ENCODE measurements around the gene LMNB1.

DNA sequence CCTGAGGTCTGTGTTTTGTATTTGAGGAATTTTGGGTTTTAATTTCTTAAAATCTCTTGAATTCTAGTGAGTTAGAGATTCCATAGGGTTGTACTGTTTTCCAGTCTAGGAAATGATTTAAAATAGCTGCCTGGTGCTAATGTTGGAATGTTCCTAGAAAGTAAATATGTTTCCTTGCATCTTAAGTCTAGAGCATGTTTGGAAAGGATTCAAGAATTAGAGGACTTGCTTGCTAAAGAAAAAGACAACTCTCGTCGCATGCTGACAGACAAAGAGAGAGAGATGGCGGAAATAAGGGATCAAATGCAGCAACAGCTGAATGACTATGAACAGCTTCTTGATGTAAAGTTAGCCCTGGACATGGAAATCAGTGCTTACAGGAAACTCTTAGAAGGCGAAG is 41.8 kb downstream of the LMNB1 start:
- TF ChIP-seq, protein P1, sequence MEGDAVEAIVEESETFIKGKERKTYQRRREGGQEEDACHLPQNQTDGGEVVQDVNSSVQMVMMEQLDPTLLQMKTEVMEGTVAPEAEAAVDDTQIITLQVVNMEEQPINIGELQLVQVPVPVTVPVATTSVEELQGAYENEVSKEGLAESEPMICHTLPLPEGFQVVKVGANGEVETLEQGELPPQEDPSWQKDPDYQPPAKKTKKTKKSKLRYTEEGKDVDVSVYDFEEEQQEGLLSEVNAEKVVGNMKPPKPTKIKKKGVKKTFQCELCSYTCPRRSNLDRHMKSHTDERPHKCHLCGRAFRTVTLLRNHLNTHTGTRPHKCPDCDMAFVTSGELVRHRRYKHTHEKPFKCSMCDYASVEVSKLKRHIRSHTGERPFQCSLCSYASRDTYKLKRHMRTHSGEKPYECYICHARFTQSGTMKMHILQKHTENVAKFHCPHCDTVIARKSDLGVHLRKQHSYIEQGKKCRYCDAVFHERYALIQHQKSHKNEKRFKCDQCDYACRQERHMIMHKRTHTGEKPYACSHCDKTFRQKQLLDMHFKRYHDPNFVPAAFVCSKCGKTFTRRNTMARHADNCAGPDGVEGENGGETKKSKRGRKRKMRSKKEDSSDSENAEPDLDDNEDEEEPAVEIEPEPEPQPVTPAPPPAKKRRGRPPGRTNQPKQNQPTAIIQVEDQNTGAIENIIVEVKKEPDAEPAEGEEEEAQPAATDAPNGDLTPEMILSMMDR (conservative IDR thresholded peaks at IDR 0.05) = no peak
- TF ChIP-seq ZFX (IDR thresholded peaks at IDR 0.05) = no peak
